Progenitor cell of endocrine pancreas (in vitro differentiated cells): ENCODE results near the gene TMTC2. TPM values are rescaled to one million over a fixed set of nuclear protein-coding genes. Genes with fewer than 3 reads are reported as not detected.

Experiments used
- DNase-seq: peaks from one replicate; pipeline ENCODE4 v3.0.0; 2021; ENCODE audit warnings: low spot score; ENCODE audit not compliant: unreplicated experiment
- H3K27ac Mint-ChIP-seq: 2 replicates; pipeline ENCODE4 v1.8.0; 2021; ENCODE audit warnings: mild to moderate bottlenecking, moderate library complexity, mixed read lengths
- H3K27me3 Mint-ChIP-seq: 2 replicates; pipeline ENCODE4 v1.8.0; 2021; ENCODE audit warnings: mixed read lengths
- H3K36me3 Mint-ChIP-seq: 2 replicates; pipeline ENCODE4 v1.8.0; 2022; ENCODE audit warnings: mixed read lengths; ENCODE audit not compliant: insufficient read depth
- H3K4me1 Mint-ChIP-seq: 2 replicates; pipeline ENCODE4 v1.8.0; 2021; ENCODE audit warnings: low read depth, mixed read lengths
- H3K4me3 Mint-ChIP-seq: 2 replicates; pipeline ENCODE4 v1.8.0; 2021; ENCODE audit warnings: low read depth, mild to moderate bottlenecking, moderate library complexity, mixed read lengths
- H3K9me3 Mint-ChIP-seq: 2 replicates; pipeline ENCODE4 v1.8.0; 2021; ENCODE audit warnings: low read depth, mixed read lengths
- CTCF ChIP-seq: fragments of 200-600 bp; sonication (generic); IDR thresholded peaks from one replicate; pipeline ENCODE4 v1.5.0; 2021; ENCODE audit warnings: antibody characterized with exemption, mild to moderate bottlenecking; ENCODE audit not compliant: unreplicated experiment
- total RNA-seq: library from RNA; stranded (reverse); gene quantifications from 2 replicates; pipeline ENCODE4 v1.2.1, GENCODE V29; 2021

The TMTC2 gene
- total RNA-seq, 1 donor from 2014 or later, result 15.4 TPM

- no peaks in the 10 kb centered on the region for H3K27me3 Mint-ChIP-seq
- peaks cover 9% of the 10 kb centered on the region for H3K9me3 Mint-ChIP-seq
- H3K27ac Mint-ChIP-seq, result no peak overlapping the region
- peaks cover 3% of the 10 kb centered on the region for H3K36me3 Mint-ChIP-seq
- no peak for DNase-seq
- no peak for TF ChIP-seq CTCF
- no peak overlapping the region for H3K4me3 Mint-ChIP-seq
- H3K4me1 Mint-ChIP-seq, result peaks cover 11% of the 10 kb centered on the region
Measured at GRCh38 chr12:82954572-82954971, 267.9 kb downstream of the TMTC2 start.

GRCh38 chr12:82955043-82955442 lies 268.3 kb downstream of the TMTC2 start:
- no peak for DNase-seq
- TF ChIP-seq CTCF, result no peak
- H3K27ac Mint-ChIP-seq, result no peak overlapping the region
- H3K27me3 Mint-ChIP-seq, result no peaks in the 10 kb centered on the region
- peaks cover 14% of the 10 kb centered on the region for H3K9me3 Mint-ChIP-seq
- no peak overlapping the region for H3K4me3 Mint-ChIP-seq
- H3K36me3 Mint-ChIP-seq, result peaks cover 3% of the 10 kb centered on the region
- H3K4me1 Mint-ChIP-seq, result peaks cover 11% of the 10 kb centered on the region

DNA sequence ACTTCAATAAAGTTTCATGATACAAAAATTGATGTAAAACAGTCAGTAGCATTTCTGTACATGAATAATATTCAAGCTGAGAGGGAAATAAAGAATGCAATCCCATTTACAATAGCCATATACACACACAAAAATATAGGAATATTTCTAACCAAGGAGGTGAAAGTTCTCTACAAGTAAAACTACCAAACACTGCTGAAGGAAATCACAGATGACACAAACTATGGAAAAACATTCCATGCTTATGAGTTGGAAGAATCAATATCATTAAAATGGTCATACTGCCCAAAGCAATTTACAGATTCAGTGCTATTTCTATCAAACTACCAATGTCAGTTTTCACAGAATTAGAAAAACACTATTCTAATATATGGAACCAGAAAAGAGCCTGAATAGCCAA lies 272.3 kb downstream of the TMTC2 start:
- H3K4me3 Mint-ChIP-seq, result no peak overlapping the region
- no peak for TF ChIP-seq CTCF
- H3K36me3 Mint-ChIP-seq, result peaks cover 3% of the 10 kb centered on the region
- H3K9me3 Mint-ChIP-seq, result peaks cover 14% of the 10 kb centered on the region
- H3K27me3 Mint-ChIP-seq, result no peaks in the 10 kb centered on the region
- no peak for DNase-seq
- H3K27ac Mint-ChIP-seq, result no peak overlapping the region
- H3K4me1 Mint-ChIP-seq, result peaks cover 15% of the 10 kb centered on the region

DNA sequence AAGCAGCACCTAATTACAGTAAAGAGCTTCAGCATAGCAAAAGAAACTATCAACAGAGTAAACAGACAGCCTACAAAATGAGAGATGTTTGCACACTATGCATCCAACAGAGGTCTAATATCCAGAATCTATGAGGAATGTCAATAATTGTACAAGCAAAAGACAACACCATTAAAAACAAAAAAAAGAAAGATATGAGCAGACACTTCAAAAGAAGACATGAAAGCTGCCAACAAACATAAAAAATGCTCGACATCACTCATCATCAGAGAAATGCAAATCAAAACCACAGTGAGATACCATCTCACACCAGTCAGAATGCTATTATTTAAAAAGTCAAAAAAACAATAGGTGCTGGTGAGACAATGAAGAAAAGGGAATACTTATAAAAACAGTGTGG lies 273.1 kb downstream of the TMTC2 start:
- Mint-ChIP-seq H3K9me3 (peaks cover 14% of the 10 kb centered on the region), H3K4me1 (peaks cover 16% of the 10 kb centered on the region), H3K27ac (no peak overlapping the region), H3K36me3 (peaks cover 3% of the 10 kb centered on the region), H3K4me3 (no peak overlapping the region), H3K27me3 (no peaks in the 10 kb centered on the region)
- no peak for DNase-seq
- TF ChIP-seq CTCF, result no peak

- TF ChIP-seq CTCF, result no peak
- peaks cover 12% of the 10 kb centered on the region for H3K4me1 Mint-ChIP-seq
- H3K9me3 Mint-ChIP-seq, result peaks cover 14% of the 10 kb centered on the region
- peaks cover 3% of the 10 kb centered on the region for H3K36me3 Mint-ChIP-seq
- DNase-seq, result no peak
- H3K27ac Mint-ChIP-seq, result no peak overlapping the region
- H3K27me3 Mint-ChIP-seq, result no peaks in the 10 kb centered on the region
- no peak overlapping the region for H3K4me3 Mint-ChIP-seq
Measured at GRCh38 chr12:82961835-82962234, 275.1 kb downstream of the TMTC2 start.
